Body of pancreas (tissue), 4 donors: Measurements from ENCODE around the gene UCN2.

Source experiments
- CTCF ChIP-seq, 7 experiments: fragments of 450-650 bp in 4 of 7; fragments of 200-600 bp in 3 of 7; sonication (generic) in 3 of 7; IDR thresholded peaks; one replicate each; pipeline ENCODE4 v1.5.1; 2016 to 2019; ENCODE audit warnings: antibody characterized with exemption in 7 of 7
- POLR2A ChIP-seq, 3 donors: fragments of 450-650 bp; IDR thresholded peaks; one replicate each; pipeline ENCODE4 v1.6.1; 2016; ENCODE audit warnings: antibody characterized with exemption in 3 of 3, mild to moderate bottlenecking in 2 of 3

GRCh38 chr3:48556796-48557626 lies 6.6 kb downstream of the UCN2 start, which contains the start of gene PFKFB4:
- TF ChIP-seq CTCF (IDR thresholded peaks at IDR 0.05), result peak in 2 of 7 experiments; percentile 18 to 32
- TF ChIP-seq POLR2A (IDR thresholded peaks at IDR 0.05), result no peak
